OCI-LY1 (cell line): ENCODE measurements around the gene FAU.
"Not testable (repeated sequence)": the region's sequence is repeated elsewhere in the genome, so short reads cannot be mapped to it uniquely, and the experiment has no call there.

Experiments
- H2AFZ ChIP-seq: fragments of 200-600 bp; sonication (generic), shearing (Covaris generic); 2 replicates; pipeline ENCODE4 v1.6.0; 2014; ENCODE audit warnings: antibody characterized with exemption, mild to moderate bottlenecking, low read length
- H3F3A ChIP-seq: fragments of 200-600 bp; sonication (generic), shearing (Covaris generic); 2 replicates; pipeline ENCODE4 v1.6.0; 2014; ENCODE audit warnings: mild to moderate bottlenecking, antibody characterized with exemption, low read length, moderate library complexity; ENCODE audit not compliant: insufficient read depth
- H3K27ac ChIP-seq: fragments of 200-600 bp; sonication (generic); 2 replicates; pipeline ENCODE4 v1.5.1; 2014; ENCODE audit warnings: low read length, mixed run types, mild to moderate bottlenecking, low read depth; ENCODE audit not compliant: poor library complexity, severe bottlenecking
- H3K27me3 ChIP-seq: fragments of 200-600 bp; sonication (generic); 2 replicates; pipeline ENCODE4 v1.6.0; 2014; ENCODE audit warnings: antibody characterized with exemption, mild to moderate bottlenecking, low read length, moderate library complexity; ENCODE audit not compliant: insufficient read depth
- H3K36me3 ChIP-seq: fragments of 200-600 bp; sonication (generic); 2 replicates; pipeline ENCODE4 v1.6.1; 2014; ENCODE audit warnings: mild to moderate bottlenecking, antibody characterized with exemption, low read length, moderate library complexity, mixed read lengths; ENCODE audit not compliant: insufficient read depth
- H3K4me1 ChIP-seq: fragments of 200-600 bp; sonication (generic); 2 replicates; pipeline ENCODE4 v1.5.1; 2014; ENCODE audit warnings: mild to moderate bottlenecking, low read length, moderate library complexity; ENCODE audit not compliant: insufficient read depth, severe bottlenecking
- H3K4me2 ChIP-seq: fragments of 200-600 bp; sonication (generic), shearing (Covaris generic); 2 replicates; pipeline ENCODE4 v1.6.1; 2014; ENCODE audit warnings: low read length
- H3K4me3 ChIP-seq: fragments of 200-600 bp; sonication (generic); 2 replicates; pipeline ENCODE4 v1.5.1; 2014; ENCODE audit warnings: low read length, low read depth, mild to moderate bottlenecking, mixed read lengths; ENCODE audit not compliant: poor library complexity, severe bottlenecking
- H3K79me2 ChIP-seq: fragments of 200-600 bp; shearing (Covaris generic); 2 replicates; pipeline ENCODE4 v1.6.1; 2016; ENCODE audit warnings: mixed run types, low read length, mixed read lengths; ENCODE audit not compliant: insufficient read depth
- H3K9ac ChIP-seq: fragments of 200-600 bp; sonication (generic), shearing (Covaris generic); 2 replicates; pipeline ENCODE4 v1.6.1; 2014; ENCODE audit warnings: mild to moderate bottlenecking, low read length, mixed read lengths
- H3K9me2 ChIP-seq: fragments of 200-600 bp; sonication (generic), shearing (Covaris generic); 2 replicates; pipeline ENCODE4 v1.6.1; 2014; ENCODE audit warnings: low read depth, mild to moderate bottlenecking, low read length, mixed read lengths
- H3K9me3 ChIP-seq: fragments of 200-600 bp; shearing (Covaris generic); 2 replicates; pipeline ENCODE4 v1.6.1; 2014; ENCODE audit warnings: low read length, mixed read lengths
- H4K20me1 ChIP-seq: fragments of 200-600 bp; sonication (generic), shearing (Covaris generic); 2 replicates; pipeline ENCODE4 v1.6.0; 2016; ENCODE audit warnings: mild to moderate bottlenecking, low read length; ENCODE audit not compliant: insufficient read depth
- EZH2 ChIP-seq: fragments of 200-600 bp; sonication (generic), shearing (Covaris generic); IDR thresholded peaks from 2 replicates; pipeline ENCODE4 v1.8.0; 2017; ENCODE audit warnings: borderline replicate concordance, mixed run types, mild to moderate bottlenecking, antibody characterized with exemption, low read length, moderate library complexity, mixed read lengths
- TF ChIP-seq, protein P1 (sequence below): fragments of 200-600 bp; sonication (generic), shearing (Covaris generic); IDR thresholded peaks from 2 replicates; pipeline ENCODE4 v1.5.1; 2017; ENCODE audit warnings: mild to moderate bottlenecking, antibody characterized with exemption, low read length, moderate library complexity, mixed read lengths

Gene FAU

DNA sequence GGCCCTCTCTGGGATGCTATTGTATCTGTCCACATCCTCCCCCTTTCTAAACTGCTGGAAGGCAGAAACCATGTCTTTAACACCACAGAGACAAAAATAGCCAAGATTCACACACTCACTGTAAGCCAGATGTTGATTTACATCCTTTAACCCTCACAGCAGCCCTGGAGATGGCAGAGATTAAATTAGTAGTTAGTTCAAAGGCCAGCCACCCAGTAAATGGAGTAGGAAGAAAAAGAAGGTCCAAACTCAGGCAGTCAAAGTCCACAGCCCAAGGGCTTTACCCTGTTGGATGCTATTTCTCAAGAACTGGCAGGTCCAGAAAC lies 2.3 kb downstream of the FAU start:
- Histone ChIP-seq H3K4me3 (no peak overlapping the region), H3K79me2 (peaks cover 19% of the 10 kb centered on the region), H3K9ac (peak overlapping the region; percentile 96; the same call in 1 of the 2 replicates), H4K20me1 (no peaks in the 10 kb centered on the region), H2AFZ (no peak overlapping the region), H3K4me2 (peak overlapping the region; percentile 75), H3F3A (0 out of 2 replicates have a peak, but pooled peaks cover 4% of the 10 kb centered on the region), H3K27ac (peak overlapping the region; percentile 48), H3K27me3 (no peaks in the 10 kb centered on the region), H3K36me3 (peaks cover 70% of the 10 kb centered on the region), H3K9me3 (no peaks in the 10 kb centered on the region), H3K4me1 (peaks cover 52% of the 10 kb centered on the region), H3K9me2 (no peaks in the 10 kb centered on the region)
- no peak for TF ChIP-seq EZH2
- TF ChIP-seq, protein P1, sequence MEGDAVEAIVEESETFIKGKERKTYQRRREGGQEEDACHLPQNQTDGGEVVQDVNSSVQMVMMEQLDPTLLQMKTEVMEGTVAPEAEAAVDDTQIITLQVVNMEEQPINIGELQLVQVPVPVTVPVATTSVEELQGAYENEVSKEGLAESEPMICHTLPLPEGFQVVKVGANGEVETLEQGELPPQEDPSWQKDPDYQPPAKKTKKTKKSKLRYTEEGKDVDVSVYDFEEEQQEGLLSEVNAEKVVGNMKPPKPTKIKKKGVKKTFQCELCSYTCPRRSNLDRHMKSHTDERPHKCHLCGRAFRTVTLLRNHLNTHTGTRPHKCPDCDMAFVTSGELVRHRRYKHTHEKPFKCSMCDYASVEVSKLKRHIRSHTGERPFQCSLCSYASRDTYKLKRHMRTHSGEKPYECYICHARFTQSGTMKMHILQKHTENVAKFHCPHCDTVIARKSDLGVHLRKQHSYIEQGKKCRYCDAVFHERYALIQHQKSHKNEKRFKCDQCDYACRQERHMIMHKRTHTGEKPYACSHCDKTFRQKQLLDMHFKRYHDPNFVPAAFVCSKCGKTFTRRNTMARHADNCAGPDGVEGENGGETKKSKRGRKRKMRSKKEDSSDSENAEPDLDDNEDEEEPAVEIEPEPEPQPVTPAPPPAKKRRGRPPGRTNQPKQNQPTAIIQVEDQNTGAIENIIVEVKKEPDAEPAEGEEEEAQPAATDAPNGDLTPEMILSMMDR: no peak

DNA sequence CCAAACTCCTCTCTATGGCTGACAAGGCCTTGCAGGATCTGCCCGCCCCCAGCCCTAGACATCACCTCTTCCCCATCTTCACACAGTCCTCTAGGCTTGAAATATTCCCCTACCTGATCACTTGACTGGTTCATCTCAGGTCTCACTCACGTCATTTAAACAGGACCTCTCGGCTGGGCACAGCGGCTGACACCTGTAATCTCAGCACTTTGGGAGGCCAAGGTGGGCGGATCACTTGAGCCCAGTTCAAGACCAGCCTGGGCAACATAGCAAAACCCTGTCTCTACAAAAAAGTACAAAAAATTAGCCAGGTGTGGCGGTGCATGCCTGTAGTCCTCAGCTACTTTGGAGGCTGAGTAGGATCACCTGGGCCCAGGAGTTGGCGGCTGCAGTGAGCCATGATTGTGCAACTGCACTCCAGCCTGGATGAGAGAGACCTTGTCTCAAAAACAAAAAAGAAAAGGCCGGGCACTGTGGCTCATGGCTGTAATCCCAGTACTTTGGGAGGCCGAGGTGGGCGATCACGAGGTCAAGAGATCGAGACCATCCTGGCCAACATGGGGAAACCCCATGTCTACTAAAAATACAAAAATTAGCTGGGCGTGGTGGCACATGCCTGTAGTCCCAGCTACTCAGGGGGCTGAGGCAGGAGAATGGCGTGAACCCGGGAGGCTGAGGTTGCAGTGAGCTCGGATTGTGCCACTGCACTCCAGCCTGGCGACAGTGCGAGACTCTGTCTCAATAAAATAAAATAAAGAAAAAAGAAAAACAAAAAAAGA lies 2.9 kb downstream of the FAU start:
- H3K27ac ChIP-seq: peak overlapping the region; percentile 48
- peaks cover 55% of the 10 kb centered on the region for H3K4me1 ChIP-seq
- not testable (repeated sequence) for H3F3A ChIP-seq, H3K9me3 ChIP-seq, H3K9me2 ChIP-seq, H4K20me1 ChIP-seq, H3K9ac ChIP-seq, H3K4me3 ChIP-seq, H2AFZ ChIP-seq, H3K27me3 ChIP-seq
- H3K36me3 ChIP-seq: peaks cover 70% of the 10 kb centered on the region
- 0 out of 2 replicates have a peak overlapping the region, but pooled peaks have one; percentile 75 for H3K4me2 ChIP-seq
- peaks cover 19% of the 10 kb centered on the region for H3K79me2 ChIP-seq

DNA sequence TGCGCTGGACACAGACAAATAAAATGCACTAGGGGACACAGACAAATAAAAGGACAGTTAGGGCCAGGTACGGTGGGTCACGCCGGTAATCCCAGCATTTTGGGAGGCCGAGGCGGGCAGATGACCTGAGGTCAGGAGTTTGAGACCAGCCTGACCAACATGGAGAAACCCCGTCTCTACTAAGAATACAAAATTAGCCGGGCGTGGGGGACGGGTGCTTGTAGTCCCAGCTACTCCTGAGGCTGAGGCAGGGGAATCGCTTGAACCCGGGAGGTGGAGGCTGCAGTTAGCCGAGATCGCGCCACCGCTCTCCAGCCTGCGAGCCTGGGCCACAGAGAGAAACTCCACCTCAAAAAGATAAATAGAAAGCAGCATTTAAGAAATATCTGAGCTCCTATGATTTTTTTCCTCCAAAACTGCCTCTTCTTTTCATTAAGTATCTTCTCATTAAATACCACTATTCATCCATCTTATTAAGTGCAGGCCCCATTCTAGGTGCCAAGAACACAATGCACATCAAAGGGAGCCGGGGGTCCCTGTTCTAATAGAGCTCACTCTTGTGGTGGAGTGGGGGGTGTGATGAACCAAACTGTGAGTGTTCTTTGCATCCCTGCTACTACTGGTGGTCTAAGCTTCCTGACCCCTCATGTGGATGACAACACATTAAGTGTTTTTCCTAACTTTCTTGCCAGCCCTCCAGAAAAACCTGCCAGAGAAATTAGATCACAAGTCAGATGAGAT lies 3.7 kb downstream of the FAU start:
- Histone ChIP-seq H3K4me1 (peaks cover 61% of the 10 kb centered on the region), H3K4me2 (no peak overlapping the region), H4K20me1 (no peaks in the 10 kb centered on the region)

More for the DNA sequence above, 3.7 kb downstream of the FAU start:
- Histone ChIP-seq H3K27ac (peak overlapping the region; percentile 48), H2AFZ (no peak overlapping the region), H3K9me2 (no peaks in the 10 kb centered on the region), H3K9ac (no peak overlapping the region), H3K9me3 (no peaks in the 10 kb centered on the region), H3F3A (0 out of 2 replicates have a peak, but pooled peaks cover under 1% of the 10 kb centered on the region), H3K79me2 (peaks cover 18% of the 10 kb centered on the region), H3K36me3 (peaks cover 70% of the 10 kb centered on the region), H3K4me3 (no peak overlapping the region), H3K27me3 (no peaks in the 10 kb centered on the region)
- TF ChIP-seq, protein P1: no peak
- TF ChIP-seq EZH2: no peak
